Left renal pelvis (tissue), 4 donors: ENCODE results near the gene AKNA. TPM values are rescaled to one million over a fixed set of nuclear protein-coding genes. Genes with fewer than 3 reads are reported as not detected.
"Not testable (repeated sequence)": the region's sequence is repeated elsewhere in the genome, so short reads cannot be mapped to it uniquely, and the experiment has no call there.

Experiments used
- DNase-seq, 4 donors: peaks; one replicate each; pipeline ENCODE4 v3.0.0-alpha.2; 2013; ENCODE audit warnings: low read depth in 4 of 4, low spot score in 3 of 4
- polyA plus RNA-seq, 4 donors: library from polyadenylated mRNA; unstranded; fragments of 120-200 nt; gene quantifications; one replicate each; pipeline ENCODE4 v1.2.1, GENCODE V29; 2013; ENCODE audit not compliant: insufficient read length in 4 of 4

AKNA gene
- polyA plus RNA-seq, 4 donors: 10.8 to 15.7 (median 14.1) TPM

GRCh38 chr9:114341991-114342390, 45.8 kb downstream of the AKNA start:
- DNase-seq: no peak

GRCh38 chr9:114341152-114341830, 46.5 kb downstream of the AKNA start:
- DNase-seq: no peak

- DNase-seq: no peak
These were observed 48.5 kb downstream of the AKNA start for GRCh38 chr9:114339130-114339908.

GRCh38 chr9:114338187-114338586, 49.6 kb downstream of the AKNA start:
- DNase-seq: no peak

GRCh38 chr9:114336699-114337395, 50.9 kb downstream of the AKNA start:
- DNase-seq: no peak

GRCh38 chr9:114336157-114336556, 51.6 kb downstream of the AKNA start:
- no peak for DNase-seq

- DNase-seq: no peak
These were observed 52.0 kb downstream of the AKNA start for GRCh38 chr9:114335745-114336144.

GRCh38 chr9:114334490-114334889, 53.3 kb downstream of the AKNA start:
- no peak for DNase-seq

- DNase-seq: not testable (repeated sequence)
These were observed 54.1 kb downstream of the AKNA start for GRCh38 chr9:114333718-114334117.

GRCh38 chr9:114332474-114333040, 55.2 kb downstream of the AKNA start:
- DNase-seq: not testable (repeated sequence)

- not testable (repeated sequence) for DNase-seq
These were observed 56.3 kb downstream of the AKNA start for GRCh38 chr9:114331229-114332195.

GRCh38 chr9:114330636-114331035, 57.1 kb downstream of the AKNA start:
- DNase-seq: no peak

GRCh38 chr9:114329625-114330022, 58.2 kb downstream of the AKNA start, which contains the start of gene ORM2:
Gene ORM2, plus strand, starts transcription at chr9:114329869. Its CDS starts 36 bp downstream, at chr9:114329905.
- not testable (repeated sequence) for DNase-seq

- not testable (repeated sequence) for DNase-seq
These were observed 58.7 kb downstream of the AKNA start for GRCh38 chr9:114328937-114329624.

- DNase-seq: not testable (repeated sequence)
These were observed 59.4 kb downstream of the AKNA start for GRCh38 chr9:114328357-114328820.

GRCh38 chr9:114327749-114328148, 60.0 kb downstream of the AKNA start:
- no peak for DNase-seq

- DNase-seq: not testable (repeated sequence)
These were observed 62.0 kb downstream of the AKNA start for GRCh38 chr9:114325684-114326254.

- not testable (repeated sequence) for DNase-seq
These were observed 62.8 kb downstream of the AKNA start for GRCh38 chr9:114324965-114325364.

- no peak for DNase-seq
These were observed 63.3 kb downstream of the AKNA start for GRCh38 chr9:114324492-114324891.
